Panc1 (cell line): ENCODE measurements around the gene RSPRY1. TPM values are rescaled to one million over a fixed set of nuclear protein-coding genes. Genes with fewer than 3 reads are reported as not detected.
"Not testable (repeated sequence)": the region's sequence is repeated elsewhere in the genome, so short reads cannot be mapped to it uniquely, and the experiment has no call there.

Source experiments
- ATAC-seq: fragments of 200-7000 bp; cut with Tn5 transposase; 2 replicates; pipeline ENCODE4 v1.9.1; 2020; ENCODE audit warnings: mild to moderate bottlenecking, moderate library complexity
- BruUV-seq: library from RNA; stranded (reverse); fragments of 400-500 nt; replicated peaks from 2 replicates; lab custom pipeline; 2021; lab: Mats Ljungman, UMichigan
- CTCF ChIA-PET: fragments of 300-600 bp; sonication (Branson Sonifier 250); formaldehyde crosslinking; loops from one replicate; lab custom pipeline; 2022; ENCODE audit warnings: antibody characterized with exemption; lab: Charles Lee
- POLR2A ChIA-PET: fragments of 300-600 bp; sonication (Branson Sonifier 250); formaldehyde crosslinking; loops from one replicate; lab custom pipeline; 2022; ENCODE audit warnings: antibody characterized with exemption; lab: Charles Lee
- DNase-seq: peaks from one replicate; pipeline ENCODE4 v3.0.0-alpha.2; 2010; ENCODE audit warnings: low read depth, low spot score
- H3K27ac ChIP-seq: 2 replicates; pipeline ENCODE4 v1.5.1; 2011; ENCODE audit warnings: mild to moderate bottlenecking, low read length, inconsistent platforms
- H3K27me3 ChIP-seq: fragments of 200-500 bp; sonication (Bioruptor generic); 2 replicates; pipeline ENCODE4 v1.6.0; 2014; ENCODE audit warnings: low read length, inconsistent platforms; ENCODE audit not compliant: control insufficient read depth, insufficient read depth
- H3K36me3 ChIP-seq: fragments of 200-500 bp; sonication (Bioruptor generic); 2 replicates; pipeline ENCODE4 v1.5.1; 2014; ENCODE audit warnings: inconsistent platforms, mild to moderate bottlenecking, low read length, moderate library complexity; ENCODE audit not compliant: control insufficient read depth, insufficient read depth
- H3K4me1 ChIP-seq: 2 replicates; pipeline ENCODE4 v1.5.1; 2011; ENCODE audit warnings: inconsistent platforms, mild to moderate bottlenecking, low read length, moderate library complexity; ENCODE audit not compliant: control insufficient read depth, insufficient read depth
- H3K4me3 ChIP-seq, 2 experiments: 2 replicates each; pipeline ENCODE4 v1.5.1; 2011 to 2012; ENCODE audit warnings: low read depth in 2 of 2, low read length in 2 of 2, mild to moderate bottlenecking in 2 of 2, inconsistent platforms in 1 of 2, moderate library complexity in 1 of 2
- H3K9me3 ChIP-seq: fragments of 200-500 bp; sonication (Bioruptor generic); 2 replicates; pipeline ENCODE4 v1.5.1; 2014; ENCODE audit warnings: low read depth, mild to moderate bottlenecking, inconsistent platforms, low read length, moderate library complexity; ENCODE audit not compliant: control insufficient read depth, insufficient read depth
- CTCF ChIP-seq: fragments of 450-650 bp; IDR thresholded peaks from 2 replicates; pipeline ENCODE4 v1.5.1; 2017; ENCODE audit warnings: mild to moderate bottlenecking
- POLR2AphosphoS5 ChIP-seq: IDR thresholded peaks from 2 replicates; pipeline ENCODE4 v1.6.1; 2012; ENCODE audit warnings: mild to moderate bottlenecking, low read depth, low read length, moderate library complexity
- SIN3A ChIP-seq: IDR thresholded peaks from 2 replicates; pipeline ENCODE4 v1.6.1; 2012; ENCODE audit warnings: low read depth, mild to moderate bottlenecking, low read length, moderate library complexity, borderline replicate concordance; ENCODE audit not compliant: insufficient read depth
- TCF7L2 ChIP-seq: IDR thresholded peaks from 2 replicates; pipeline ENCODE4 v1.6.1; 2011; ENCODE audit warnings: mild to moderate bottlenecking, low read depth, low read length, inconsistent platforms
- in situ Hi-C: cut with HindIII; loops from 2 replicates; pipeline ENCODE4 v1.10.0; 2016; ENCODE audit warnings: low sequenced_read_pairs, low pct_unique_long_range_greater_than_20kb
- intact Hi-C: fragments of 100-400 bp; cut with micrococcal nuclease; formaldehyde crosslinking; loops from one replicate; pipeline ENCODE4 v1.10.0; 2022; ENCODE audit not compliant: unreplicated experiment
- total RNA-seq: library from RNA; stranded (reverse); gene quantifications from one replicate; pipeline ENCODE4 v1.2.1, GENCODE V29; 2021; ENCODE audit not compliant: unreplicated experiment
- TF ChIP-seq, protein P1 (sequence below), 2 experiments: IDR thresholded peaks; 2 replicates each; pipeline ENCODE4 v1.6.1; 2011 to 2012; ENCODE audit warnings: low read depth in 2 of 2, control low read depth in 1 of 2, low read length in 1 of 2, mild to moderate bottlenecking in 1 of 2, moderate library complexity in 1 of 2; ENCODE audit not compliant: insufficient read depth in 1 of 2

Gene RSPRY1
- total RNA-seq, 1 experiment from 2014 or later = 29.4 TPM

DNA sequence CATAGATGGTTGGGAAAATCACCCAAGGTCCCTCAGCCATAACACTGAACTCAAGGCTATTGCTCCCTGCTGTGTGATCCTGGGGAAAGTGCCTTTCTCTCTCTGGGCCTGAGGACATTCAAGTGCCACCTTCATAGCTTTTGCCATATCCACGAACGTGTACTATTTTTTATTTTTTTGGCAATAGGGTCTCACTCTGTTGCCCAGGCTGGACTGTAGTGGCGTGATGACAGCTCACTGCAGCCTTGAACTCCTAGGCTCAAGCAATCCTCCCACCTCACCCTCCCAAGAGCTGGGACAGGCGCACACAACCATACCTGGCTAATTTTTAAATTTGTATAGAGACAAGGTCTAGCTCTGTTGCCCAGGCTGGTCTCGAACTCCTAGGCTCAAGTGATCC, 87.7 kb downstream of the RSPRY1 start:
- CTCF ChIA-PET = interaction anchor here (0.6 kb wide), 1 partner anchor 150 kb away, joined by 6 read pairs; no protein-coding TSS in a partner anchor
- no peaks in the 10 kb centered on the region for H3K36me3 ChIP-seq
- TF ChIP-seq, protein P1, sequence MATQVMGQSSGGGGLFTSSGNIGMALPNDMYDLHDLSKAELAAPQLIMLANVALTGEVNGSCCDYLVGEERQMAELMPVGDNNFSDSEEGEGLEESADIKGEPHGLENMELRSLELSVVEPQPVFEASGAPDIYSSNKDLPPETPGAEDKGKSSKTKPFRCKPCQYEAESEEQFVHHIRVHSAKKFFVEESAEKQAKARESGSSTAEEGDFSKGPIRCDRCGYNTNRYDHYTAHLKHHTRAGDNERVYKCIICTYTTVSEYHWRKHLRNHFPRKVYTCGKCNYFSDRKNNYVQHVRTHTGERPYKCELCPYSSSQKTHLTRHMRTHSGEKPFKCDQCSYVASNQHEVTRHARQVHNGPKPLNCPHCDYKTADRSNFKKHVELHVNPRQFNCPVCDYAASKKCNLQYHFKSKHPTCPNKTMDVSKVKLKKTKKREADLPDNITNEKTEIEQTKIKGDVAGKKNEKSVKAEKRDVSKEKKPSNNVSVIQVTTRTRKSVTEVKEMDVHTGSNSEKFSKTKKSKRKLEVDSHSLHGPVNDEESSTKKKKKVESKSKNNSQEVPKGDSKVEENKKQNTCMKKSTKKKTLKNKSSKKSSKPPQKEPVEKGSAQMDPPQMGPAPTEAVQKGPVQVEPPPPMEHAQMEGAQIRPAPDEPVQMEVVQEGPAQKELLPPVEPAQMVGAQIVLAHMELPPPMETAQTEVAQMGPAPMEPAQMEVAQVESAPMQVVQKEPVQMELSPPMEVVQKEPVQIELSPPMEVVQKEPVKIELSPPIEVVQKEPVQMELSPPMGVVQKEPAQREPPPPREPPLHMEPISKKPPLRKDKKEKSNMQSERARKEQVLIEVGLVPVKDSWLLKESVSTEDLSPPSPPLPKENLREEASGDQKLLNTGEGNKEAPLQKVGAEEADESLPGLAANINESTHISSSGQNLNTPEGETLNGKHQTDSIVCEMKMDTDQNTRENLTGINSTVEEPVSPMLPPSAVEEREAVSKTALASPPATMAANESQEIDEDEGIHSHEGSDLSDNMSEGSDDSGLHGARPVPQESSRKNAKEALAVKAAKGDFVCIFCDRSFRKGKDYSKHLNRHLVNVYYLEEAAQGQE (IDR thresholded peaks at IDR 0.05; ENCODE audit: insufficient read depth in 1 of 2, low read depth in 2 of 2, low read length in 1 of 2) = no peak
- TF ChIP-seq POLR2AphosphoS5 (no peak), SIN3A (no peak), CTCF (no peak), TCF7L2 (no peak)
- POLR2A ChIA-PET = no interaction called here
- no TSS peak for BruUV-seq
- H3K27ac ChIP-seq = no peak overlapping the region
- in situ Hi-C loops (no loop called here), intact Hi-C loops (no loop called here)
- ATAC-seq (no peak), DNase-seq (no peak)
- H3K9me3 ChIP-seq = no peaks in the 10 kb centered on the region
- H3K4me3 ChIP-seq = no peak overlapping the region
- no peaks in the 10 kb centered on the region for H3K4me1 ChIP-seq
- H3K27me3 ChIP-seq = no peaks in the 10 kb centered on the region

- H3K36me3 ChIP-seq, H3K27ac ChIP-seq, BruUV-seq, CTCF ChIA-PET, DNase-seq, intact Hi-C loops, H3K27me3 ChIP-seq, H3K4me3 ChIP-seq, ATAC-seq, in situ Hi-C loops, H3K9me3 ChIP-seq, H3K4me1 ChIP-seq, POLR2A ChIA-PET: not testable (repeated sequence)
These were observed 89.8 kb downstream of the RSPRY1 start for GRCh38 chr16:57275946-57276345.

DNA sequence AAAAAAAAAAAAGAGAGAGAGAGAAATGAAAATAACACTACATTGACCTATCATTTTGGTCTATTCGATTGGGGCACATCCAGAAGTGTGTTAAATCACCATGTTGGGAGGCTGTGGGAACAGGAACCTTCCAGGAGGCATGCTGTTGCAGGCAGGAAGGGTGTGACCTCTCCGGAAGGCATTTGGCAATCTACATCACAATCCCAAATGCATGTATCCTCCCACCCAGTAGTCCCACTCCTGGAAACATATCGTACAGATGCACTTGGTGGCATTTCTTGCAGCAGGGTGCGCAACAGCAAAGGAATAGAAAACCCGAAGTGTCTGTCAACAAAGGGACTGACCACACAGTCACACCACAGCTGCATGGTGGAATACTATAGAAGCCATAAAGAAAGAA, 90.5 kb downstream of the RSPRY1 start:
- ATAC-seq (no peak), DNase-seq (no peak)
- ChIA-PET CTCF (no interaction called here), POLR2A (no interaction called here)
- no peak for TF ChIP-seq SIN3A
- TF ChIP-seq POLR2AphosphoS5 = no peak
- TF ChIP-seq CTCF = no peak
- no peak for TF ChIP-seq TCF7L2
- TF ChIP-seq, protein P1 (IDR thresholded peaks at IDR 0.05; ENCODE audit: insufficient read depth in 1 of 2, low read depth in 2 of 2, low read length in 1 of 2) = no peak
- intact Hi-C loops (no loop called here), in situ Hi-C loops (no loop called here)
- no TSS peak for BruUV-seq
- no peaks in the 10 kb centered on the region for H3K9me3 ChIP-seq
- no peak overlapping the region for H3K27ac ChIP-seq
- no peaks in the 10 kb centered on the region for H3K4me1 ChIP-seq
- H3K27me3 ChIP-seq = no peaks in the 10 kb centered on the region
- no peak overlapping the region for H3K4me3 ChIP-seq
- H3K36me3 ChIP-seq = no peaks in the 10 kb centered on the region
